SKM-1 (cell line): Measurements from ENCODE around the gene AUTS2.
"Not testable (repeated sequence)": the region's sequence is repeated elsewhere in the genome, so short reads cannot be mapped to it uniquely, and the experiment has no call there.

ENCODE experiments used
- DNase-seq: peaks from one replicate; lab custom pipeline; 2025; ENCODE audit not compliant: unreplicated experiment; lab: John Stamatoyannopoulos, UW

AUTS2 gene

DNA sequence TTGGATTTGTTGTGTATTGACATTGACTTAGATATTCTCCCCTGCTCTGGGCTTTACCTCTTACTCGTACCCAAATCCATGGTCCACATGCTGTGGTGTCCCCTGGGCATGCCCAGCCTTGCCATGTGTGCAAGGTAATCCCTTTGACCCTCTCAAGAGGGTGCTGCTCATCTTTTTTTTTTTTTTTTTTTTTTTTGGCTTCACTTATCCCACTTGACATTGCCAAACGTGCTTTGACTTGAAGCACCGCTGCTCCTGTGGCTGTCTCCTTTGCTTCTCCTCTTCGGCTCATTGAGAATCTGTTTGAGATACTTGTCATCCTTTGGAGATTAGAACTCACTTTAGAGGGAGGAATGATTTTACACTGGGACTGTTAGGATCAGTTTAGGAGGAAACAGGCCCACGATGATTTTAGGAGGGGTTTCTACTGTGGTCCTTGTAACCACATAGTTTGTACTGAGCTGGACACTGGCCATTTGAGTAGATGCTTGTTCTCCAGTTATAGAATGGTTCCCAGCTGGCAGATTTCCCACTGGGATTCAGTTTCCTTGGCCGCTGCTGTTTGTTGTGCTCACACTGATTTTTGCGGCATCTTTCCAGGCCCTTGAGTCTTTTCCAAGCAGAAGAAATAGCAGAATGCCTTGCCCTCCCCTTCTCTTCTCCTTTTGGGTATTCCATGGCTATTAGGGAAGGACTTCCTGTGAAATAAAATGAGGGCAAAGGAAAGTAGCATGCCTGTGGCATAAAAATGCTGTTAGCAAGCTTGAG is 184.8 kb downstream of the AUTS2 start:
- no peak for DNase-seq

DNA sequence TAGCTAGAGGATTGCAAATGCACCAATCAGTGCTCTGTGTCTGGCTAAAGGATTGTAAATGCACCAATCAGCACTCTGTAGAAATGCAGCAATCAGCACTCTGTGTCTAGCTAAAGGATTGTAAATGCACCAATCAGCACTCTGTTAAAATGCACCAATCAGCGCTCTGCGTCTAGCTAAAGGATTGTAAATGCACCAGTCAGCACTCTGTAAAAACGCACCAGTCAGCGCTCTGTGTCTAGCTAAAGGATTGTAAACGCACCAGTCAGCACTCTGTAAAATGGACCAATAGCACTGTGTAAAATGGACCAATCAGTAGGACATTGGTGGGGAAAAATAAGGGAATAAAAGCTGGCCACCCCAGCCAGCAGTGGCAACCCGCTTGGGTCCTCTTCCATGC is 187.9 kb downstream of the AUTS2 start:
- not testable (repeated sequence) for DNase-seq

DNA sequence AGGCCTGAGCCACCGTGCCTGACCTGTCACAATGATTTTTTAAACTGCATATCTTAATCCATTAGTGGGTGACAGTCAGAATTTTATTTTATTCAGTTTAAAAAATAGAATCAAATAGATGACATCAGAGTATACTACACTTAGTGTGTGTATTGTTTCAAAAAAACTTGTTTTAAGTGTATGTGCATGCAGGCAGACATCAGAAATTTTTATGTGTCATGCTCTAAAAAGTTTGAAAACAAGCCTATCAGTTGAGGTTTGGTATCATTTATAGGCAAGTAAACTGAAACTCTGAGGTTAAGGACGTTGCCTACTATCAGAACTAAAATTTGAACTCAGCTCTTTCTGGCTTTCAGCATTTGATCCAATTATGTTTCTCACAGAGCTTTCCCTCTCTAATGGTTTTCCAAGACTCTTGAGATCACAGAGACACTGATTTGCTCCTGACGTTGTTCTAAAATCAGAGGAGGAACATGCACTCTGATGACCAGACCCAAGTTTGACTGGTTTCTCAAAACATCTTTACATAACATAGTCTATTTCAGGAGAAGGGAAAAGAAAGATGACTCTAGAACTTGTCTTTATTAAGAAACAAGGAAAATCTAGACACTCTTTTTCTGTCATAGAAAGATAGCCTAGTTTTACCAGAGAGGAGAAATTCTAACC is 188.6 kb downstream of the AUTS2 start:
- no peak for DNase-seq

DNA sequence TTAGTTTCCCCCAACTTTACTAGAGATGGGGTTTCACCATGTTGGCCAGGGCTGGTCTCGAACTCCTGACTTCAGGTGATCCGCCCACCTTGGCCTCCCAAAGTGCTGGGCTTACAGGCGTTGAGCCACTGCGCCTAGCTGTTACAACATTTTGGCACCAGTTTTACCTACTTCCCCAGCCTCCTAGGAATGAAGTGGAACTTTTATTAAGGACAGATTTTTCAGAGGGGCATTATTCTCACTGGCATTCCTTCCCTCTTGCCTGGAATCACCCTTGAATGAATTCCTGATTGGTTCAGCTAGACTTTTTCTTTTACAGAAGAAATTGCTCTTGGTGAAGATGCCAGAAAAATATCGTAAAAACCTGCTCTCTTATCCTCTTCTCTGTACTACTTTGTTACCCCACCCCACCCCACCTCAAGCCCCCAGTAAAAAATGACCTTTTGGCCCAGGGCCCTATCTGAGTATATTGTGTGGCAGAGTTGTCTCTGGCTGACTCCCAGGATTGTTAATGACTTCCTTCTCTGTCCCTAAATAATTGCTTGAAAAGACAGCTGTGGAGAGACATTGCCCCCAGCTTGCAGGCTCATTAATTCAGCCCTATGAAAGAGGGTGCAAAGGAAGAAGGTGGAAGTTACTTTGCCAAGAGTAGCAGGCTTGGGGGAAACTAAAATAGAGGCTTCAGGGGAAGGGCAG is 189.6 kb downstream of the AUTS2 start:
- DNase-seq = no peak

DNA sequence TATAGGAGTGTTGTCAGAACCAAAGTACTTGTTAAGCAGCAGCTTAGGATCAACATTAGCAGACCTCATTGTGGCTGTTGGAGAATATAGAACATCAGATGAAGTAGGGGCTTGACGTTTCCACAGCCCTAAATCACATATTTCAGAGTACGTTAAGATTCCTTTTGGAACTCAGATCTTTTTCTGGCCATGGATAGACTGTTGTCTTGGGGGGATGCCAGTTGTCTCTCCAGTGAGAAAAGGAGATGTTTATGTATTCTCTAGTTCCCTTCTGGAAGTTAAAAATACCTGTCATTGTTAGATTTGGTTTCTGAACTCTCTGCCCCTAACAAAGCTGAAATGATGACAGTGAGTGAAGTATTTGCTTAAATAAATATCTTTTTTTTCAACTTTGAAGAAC is 191.3 kb downstream of the AUTS2 start:
- no peak for DNase-seq

DNA sequence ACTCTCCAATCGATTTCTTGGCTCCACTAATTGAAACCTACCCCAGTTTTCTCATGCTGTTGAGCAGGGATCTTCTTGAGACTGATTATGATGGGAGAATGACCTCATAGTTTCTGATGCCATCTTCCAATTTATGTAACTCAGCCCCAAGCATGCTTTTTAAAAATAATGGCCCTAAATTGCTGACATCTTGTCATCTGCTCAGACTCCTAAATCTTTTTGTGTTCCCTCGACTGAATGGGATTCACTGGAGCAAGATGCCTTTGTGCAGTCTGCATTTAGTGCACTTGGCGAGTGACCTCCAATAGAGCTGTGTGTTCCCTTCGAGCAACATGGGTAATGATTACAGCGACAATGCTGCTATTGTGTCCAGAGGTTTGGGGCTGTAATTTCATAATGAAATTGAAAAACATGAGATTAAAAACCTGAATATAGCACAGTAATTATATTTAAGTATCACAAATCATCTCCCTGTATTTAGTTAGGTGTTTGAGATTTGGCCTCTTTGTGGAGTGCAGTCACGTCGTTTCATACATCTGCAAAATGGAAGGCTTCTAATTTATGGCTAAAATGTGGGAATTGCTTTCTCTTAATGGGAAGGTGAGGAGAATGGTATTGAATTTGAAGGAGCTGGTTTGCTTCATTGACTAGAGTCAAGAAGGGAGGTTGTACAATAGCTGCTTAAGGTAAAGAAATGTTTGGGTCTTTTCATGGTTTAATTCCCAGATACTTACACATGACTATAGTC is 192.9 kb downstream of the AUTS2 start:
- DNase-seq = no peak

DNA sequence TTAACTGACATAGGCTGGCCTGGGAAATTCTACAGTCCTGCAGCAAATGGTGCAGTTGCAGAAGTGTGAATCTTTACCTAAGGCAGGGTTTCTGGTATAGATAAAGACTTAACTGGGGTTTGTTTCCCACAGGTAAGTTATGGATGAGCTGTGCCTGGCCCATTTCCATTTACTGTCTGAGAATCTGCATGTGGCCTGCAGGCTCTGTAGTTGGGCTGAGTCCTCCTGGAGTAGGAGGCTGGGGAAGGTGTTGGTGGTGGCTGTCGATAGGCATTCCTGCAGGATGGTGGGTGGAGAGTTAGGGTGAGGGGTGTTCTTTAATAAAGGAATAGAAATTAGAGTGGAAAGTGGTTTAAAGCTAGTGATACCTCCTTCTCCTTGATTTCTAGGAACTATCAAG is 193.5 kb downstream of the AUTS2 start:
- DNase-seq = no peak

DNA sequence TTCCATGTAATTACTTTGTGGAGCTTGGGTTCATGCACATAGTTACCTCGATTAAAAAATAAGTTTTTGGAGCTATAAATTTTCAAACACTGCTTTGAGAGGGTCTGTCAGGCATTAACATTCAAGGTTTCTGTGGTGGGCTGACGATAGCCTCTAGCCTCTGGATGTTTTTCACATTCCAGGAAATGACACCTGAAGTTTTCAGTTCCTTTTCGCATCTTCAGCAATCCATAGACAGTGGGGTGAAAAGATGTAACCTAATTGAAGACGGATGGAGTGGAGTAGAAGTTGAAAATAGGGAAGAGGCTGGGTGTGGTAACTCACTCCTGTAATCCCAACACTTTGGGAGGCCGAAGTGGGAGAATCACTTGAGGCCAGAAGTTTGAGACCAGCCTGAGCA is 197.7 kb downstream of the AUTS2 start:
- no peak for DNase-seq

DNA sequence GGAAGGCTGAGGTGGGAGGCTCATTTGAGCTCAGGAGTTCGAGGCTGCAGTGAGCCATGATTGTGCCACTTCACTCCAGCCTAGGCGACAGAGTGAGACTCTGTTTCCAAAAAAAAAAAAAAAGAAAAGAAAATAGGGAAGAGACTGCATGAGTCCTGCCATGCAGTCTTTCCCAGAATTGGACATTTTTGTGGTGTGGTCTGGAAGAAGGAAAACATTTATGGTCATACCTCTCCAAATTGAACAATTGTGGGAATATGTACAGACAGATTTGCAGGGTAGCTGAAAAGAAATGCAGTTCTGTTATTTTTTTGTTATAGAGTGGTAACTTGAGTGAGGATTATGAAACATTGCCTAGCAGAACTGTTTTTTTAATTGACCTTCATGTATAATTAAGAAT is 198.1 kb downstream of the AUTS2 start:
- DNase-seq = no peak

DNA sequence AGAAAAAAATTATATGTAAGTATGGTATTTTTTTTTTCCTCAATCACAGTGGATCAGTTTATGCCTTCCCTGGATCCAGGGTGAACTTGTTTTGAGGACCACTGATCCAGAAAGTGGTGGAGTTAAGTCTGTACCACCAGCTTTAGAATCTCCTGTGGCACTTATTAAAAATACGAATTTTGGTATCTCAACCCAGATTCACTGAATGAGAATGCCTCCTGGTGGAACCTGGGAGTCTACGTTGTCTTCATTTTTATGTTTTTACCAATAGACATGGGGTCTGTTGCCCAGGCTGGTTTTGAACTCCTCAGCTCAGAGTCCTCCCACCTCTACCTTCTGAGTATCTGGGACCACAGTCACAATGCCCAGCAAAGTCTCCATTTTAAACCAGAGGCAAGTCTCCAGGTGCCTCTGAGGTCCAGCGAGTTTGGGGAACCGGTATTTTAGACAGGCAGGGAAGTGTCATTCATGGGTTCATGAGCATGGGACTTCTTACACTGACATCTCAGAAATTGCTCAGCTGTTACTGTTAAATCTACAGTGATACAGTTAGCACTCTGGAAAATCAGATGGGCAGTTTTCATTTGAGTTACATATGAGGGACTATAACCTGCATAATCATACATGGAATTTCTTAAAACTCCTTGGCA is 200.9 kb downstream of the AUTS2 start:
- no peak for DNase-seq

DNA sequence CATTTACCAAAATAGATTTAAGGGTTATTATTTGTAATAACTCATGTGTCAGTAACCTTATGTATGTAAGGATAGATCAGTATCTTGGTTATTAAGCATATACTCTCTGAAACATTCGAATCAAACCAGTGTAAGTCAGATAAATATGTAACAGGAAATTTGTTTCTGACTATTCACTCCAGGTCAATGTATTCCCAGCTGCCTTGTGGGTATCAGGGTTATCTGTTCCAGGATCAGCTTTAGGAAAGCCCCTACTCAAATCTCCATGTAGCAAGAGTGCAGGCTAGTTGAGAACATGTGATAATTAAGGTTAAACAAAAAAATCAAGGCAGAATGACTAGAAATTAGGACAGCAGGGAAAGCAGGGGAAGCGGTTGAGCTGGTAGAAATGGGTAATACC is 201.7 kb downstream of the AUTS2 start:
- DNase-seq = no peak

DNA sequence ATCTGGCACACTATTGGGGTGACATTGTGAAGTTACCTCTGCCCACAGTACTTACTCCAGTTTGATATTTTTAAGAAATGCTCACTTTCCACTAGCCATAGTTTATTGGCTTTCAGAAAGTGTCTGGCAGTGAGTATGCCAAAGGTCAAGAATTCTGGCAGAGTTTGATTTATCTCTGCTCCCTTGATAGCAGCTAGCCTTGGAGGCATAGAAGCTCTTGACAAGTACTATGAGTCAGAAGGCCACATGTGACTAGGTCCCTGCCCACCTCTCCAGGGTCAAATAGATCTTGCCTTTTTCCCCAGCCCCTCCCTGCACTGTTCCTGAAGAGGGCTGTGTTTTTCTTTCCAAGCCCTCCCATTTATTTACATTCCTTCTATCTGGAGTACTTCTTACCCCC is 202.2 kb downstream of the AUTS2 start:
- no peak for DNase-seq

DNA sequence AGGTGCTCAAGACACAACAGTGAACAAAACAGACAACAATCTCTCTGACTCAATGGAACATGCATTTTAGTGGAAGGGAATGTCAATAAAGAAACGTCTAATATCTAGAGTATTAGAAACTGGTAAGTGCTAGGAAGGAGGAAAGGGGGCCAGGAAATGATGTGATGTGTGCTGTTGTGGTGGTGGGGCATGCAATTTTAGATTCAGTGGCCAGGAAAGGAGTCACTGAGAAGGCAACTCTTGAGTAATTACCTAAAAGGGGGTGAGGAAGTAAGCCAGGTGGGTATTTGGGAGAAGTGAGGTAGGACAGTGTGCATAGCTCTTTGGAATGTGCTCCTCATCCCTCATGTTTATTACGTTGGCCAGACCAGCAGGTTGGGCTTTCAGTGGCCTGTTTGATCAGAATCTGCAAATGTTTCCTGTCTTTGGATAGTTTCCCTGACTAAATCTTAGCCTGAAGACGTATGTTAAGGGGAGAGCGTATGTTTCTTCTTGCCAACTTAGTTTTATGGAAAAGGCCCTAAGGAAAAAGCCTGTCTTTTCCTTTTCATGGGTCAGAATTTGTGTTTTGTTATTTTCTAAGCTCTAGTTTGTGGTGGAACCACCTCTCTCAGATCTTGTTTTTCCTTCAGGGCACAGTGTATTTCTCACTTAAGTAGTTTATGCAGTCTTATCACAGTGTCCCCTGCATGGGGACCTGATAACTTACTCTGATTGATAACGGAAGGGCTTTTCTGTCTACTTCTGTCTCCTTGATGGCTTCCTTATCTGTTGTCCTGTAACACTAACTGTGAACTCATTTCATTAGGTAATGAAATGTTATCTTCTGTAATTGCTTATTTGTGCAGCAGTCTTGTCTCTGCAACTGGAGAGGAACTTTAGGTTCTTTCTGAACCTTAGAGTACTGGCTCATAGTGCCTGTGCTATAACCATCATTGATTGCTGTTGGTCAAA is 203.7 kb downstream of the AUTS2 start:
- DNase-seq = no peak

DNA sequence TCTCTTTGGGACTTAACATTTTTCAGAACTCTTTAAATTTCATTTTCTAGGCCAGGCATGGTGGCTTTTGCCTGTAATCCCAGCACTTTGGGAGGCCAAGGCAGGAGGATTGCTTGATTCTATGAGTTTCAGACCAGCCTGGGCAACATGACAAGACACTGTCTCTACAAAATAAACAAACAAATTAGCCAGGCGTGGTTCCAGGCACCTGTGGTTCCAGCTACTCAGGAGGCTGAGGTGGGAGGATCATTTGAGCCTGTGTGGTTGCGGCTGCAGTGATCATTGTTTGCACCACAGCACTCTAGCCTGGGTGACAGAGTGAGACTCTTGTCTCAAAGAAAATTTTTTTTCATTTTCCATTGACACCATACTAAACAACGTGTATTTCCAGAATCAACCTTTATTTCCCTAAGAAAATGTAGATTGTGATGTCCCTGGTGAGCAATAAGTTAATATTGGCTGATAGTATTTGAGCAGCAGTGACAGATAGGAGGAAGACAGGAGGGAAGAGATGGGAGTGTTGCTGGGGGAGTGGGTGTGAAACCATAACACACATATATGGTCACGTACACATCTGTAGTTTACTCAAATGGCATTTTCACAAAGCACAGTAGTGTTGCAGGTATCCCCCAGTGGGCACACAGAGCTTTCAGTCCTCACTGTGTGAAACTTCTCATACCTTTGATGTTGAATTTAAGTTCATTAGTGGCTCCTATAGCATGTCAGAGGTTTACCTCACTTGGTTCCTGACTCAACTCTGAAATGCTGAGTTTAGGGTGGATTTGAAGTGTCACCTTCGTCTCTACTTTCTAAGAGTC is 205.6 kb downstream of the AUTS2 start:
- DNase-seq = no peak

DNA sequence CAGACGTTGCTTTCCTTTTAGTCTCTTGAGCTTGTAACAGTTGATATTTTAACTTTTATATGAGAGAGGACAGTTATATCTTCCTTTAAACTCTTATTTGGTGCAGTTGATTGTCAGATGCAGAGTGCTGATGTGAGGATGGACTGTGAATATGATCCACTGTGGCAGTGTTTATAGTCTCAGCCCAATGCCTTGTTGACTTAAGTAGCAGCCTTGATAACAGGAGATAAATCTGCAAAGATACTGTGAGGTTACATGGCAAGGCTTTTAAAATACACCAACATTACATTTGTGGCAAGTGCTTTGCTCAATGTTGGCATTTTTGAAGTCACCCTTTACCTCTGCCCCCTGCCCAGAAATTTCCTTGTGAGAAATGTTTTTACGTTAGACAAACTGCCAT is 206.7 kb downstream of the AUTS2 start:
- DNase-seq = no peak

DNA sequence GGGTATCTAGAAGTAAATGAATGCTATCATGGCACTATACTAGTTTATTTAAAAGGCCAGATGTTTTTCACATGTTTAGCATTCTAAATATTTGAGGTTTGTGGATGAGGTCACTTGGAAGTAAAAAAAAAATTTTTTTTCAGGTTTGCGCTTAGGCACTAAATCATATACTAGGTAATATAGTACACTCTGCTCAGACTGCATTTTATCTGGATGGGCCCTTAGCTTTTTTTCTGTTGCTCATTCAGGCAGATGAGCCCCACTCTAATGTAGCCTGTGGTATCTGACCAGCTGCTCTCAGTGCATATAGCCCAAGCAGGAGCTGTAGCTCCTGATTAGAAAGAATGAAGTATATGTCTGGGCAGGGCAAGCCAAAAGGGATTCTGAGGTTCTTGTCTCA is 210.1 kb downstream of the AUTS2 start:
- no peak for DNase-seq

DNA sequence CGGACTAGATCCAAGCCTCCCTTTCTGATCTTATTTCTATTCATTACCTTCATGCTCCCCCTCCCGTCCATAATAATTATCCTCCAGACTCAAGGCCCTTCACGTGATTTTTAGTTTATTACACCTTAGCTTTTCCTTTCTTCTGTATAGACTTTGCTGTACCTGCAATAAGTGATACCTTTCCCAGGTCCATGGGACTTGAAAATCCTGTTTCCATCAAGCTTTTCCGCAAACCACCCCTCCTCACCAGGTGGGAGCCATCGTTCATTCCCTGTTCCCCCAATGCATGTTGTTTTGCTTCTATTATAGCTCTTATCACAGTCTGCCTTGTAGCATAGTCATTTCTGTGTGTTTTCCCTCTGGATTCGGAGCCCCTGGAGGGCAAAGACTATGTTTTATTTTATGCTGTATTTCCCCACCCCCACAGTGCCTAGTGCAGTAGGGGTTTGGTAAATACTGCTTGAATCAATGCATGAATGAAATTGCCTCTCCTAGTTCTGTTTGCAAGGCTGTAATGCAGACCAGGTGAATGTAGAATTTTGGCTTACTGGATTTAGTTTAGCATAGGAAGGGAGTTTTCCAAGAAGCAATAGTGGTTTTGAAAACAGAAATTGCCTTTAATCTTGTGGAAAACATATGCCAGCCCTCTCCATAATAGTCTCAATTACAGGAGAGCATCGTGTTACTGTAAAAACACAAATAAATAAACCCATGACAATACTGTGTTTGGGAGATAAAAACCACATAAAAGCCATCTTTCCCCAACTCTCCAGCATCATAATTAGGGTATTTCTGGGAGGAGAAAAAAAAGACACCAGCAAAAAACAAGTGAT is 213.4 kb downstream of the AUTS2 start:
- no peak for DNase-seq

DNA sequence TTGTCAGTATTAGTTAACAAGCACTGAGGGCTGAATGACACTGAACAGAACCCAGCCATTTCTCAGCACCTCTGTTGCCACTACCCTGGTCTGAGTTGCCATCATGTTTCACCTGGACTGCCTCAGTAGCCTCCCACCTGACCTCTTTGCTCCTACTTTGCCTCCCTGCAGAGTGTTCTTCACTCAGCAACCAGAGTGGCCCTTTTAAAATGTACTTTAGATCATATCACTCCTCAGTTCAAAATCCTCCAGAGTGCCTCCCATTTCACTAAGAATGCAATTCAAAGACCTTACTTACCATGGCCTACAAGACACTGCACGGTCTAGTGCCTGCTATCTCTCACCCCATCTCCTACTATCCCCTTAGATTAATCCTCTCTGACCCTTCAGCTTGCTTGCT is 214.5 kb downstream of the AUTS2 start:
- DNase-seq = no peak
